ENCODE results near the gene DUSP8.

The DUSP8 gene

GRCh38 chr11:1519028-1520010, 52.8 kb downstream of the DUSP8 start:
- TF ChIP-seq, protein P1, sequence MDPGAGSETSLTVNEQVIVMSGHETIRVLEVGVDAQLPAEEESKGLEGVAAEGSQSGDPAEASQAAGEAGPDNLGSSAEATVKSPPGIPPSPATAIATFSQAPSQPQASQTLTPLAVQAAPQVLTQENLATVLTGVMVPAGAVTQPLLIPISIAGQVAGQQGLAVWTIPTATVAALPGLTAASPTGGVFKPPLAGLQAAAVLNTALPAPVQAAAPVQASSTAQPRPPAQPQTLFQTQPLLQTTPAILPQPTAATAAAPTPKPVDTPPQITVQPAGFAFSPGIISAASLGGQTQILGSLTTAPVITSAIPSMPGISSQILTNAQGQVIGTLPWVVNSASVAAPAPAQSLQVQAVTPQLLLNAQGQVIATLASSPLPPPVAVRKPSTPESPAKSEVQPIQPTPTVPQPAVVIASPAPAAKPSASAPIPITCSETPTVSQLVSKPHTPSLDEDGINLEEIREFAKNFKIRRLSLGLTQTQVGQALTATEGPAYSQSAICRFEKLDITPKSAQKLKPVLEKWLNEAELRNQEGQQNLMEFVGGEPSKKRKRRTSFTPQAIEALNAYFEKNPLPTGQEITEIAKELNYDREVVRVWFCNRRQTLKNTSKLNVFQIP (CRISPR knock-in tag; IDR thresholded peaks at IDR 0.05; ENCODE audit: borderline replicate concordance, low read depth), result no peak
- TF ChIP-seq CSDC2 (CRISPR knock-in tag; IDR thresholded peaks at IDR 0.05) (no peak), TCF4 (CRISPR knock-in tag; IDR thresholded peaks at IDR 0.05; ENCODE audit: borderline replicate concordance) (no peak), PPARA (CRISPR knock-in tag; IDR thresholded peaks at IDR 0.05; ENCODE audit: borderline replicate concordance) (no peak), ZC3H10 (CRISPR knock-in tag; IDR thresholded peaks at IDR 0.05) (no peak), BACH2 (CRISPR knock-in tag; IDR thresholded peaks at IDR 0.05; ENCODE audit: borderline replicate concordance) (no peak), RARB (CRISPR knock-in tag; IDR thresholded peaks at IDR 0.05) (no peak), OSR1 (CRISPR knock-in tag; IDR thresholded peaks at IDR 0.05) (no peak), CREB5 (CRISPR knock-in tag; IDR thresholded peaks at IDR 0.05; ENCODE audit: low read depth) (no peak), PATZ1 (CRISPR knock-in tag; IDR thresholded peaks at IDR 0.05; ENCODE audit: borderline replicate concordance) (no peak), ZFP30 (CRISPR knock-in tag; IDR thresholded peaks at IDR 0.05) (no peak), ESRRG (CRISPR knock-in tag; IDR thresholded peaks at IDR 0.05) (no peak), SNAI2 (CRISPR knock-in tag; IDR thresholded peaks at IDR 0.05) (no peak), ZNF70 (CRISPR knock-in tag; IDR thresholded peaks at IDR 0.05) (no peak), ARNTL (CRISPR knock-in tag; IDR thresholded peaks at IDR 0.05; ENCODE audit: borderline replicate concordance, low read depth) (no peak), ZNF565 (CRISPR knock-in tag; conservative IDR thresholded peaks at IDR 0.05; ENCODE audit: low read depth) (no peak), GLIS3 (CRISPR knock-in tag; IDR thresholded peaks at IDR 0.05) (no peak), ZFP3 (CRISPR knock-in tag; IDR thresholded peaks at IDR 0.05) (no peak), ISL1 (CRISPR knock-in tag; IDR thresholded peaks at IDR 0.05) (no peak), TOX (CRISPR knock-in tag; IDR thresholded peaks at IDR 0.05; ENCODE audit: borderline replicate concordance) (no peak)
- no peak for ATAC-seq

DNA sequence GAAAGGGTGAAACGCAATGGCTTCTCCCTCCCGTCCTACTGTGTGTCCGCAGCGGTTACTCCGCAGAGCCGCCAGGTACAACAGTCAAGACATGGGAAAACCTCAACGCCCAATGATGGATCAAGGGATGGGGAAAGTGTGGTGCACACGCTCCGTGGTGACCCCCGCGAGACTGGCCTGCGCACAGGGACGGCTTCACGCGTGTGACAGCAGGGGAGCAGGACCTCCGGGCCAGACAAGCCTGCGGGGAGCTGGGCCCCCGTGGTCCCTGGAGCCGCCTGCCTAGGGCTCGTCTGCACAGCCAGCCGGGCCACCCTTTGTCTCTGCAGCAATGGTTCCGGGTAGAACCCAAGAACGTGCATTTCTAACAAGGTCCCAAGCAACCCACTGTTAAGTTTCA, 53.8 kb downstream of the DUSP8 start:
- ATAC-seq, result no peak
- no peak for TF ChIP-seq RARB (CRISPR knock-in tag; IDR thresholded peaks at IDR 0.05)
- TF ChIP-seq ZC3H10 (CRISPR knock-in tag; IDR thresholded peaks at IDR 0.05), result no peak
- TF ChIP-seq CSDC2 (CRISPR knock-in tag; IDR thresholded peaks at IDR 0.05), result no peak
- TF ChIP-seq CREB5 (CRISPR knock-in tag; IDR thresholded peaks at IDR 0.05; ENCODE audit: low read depth), result no peak

DNA sequence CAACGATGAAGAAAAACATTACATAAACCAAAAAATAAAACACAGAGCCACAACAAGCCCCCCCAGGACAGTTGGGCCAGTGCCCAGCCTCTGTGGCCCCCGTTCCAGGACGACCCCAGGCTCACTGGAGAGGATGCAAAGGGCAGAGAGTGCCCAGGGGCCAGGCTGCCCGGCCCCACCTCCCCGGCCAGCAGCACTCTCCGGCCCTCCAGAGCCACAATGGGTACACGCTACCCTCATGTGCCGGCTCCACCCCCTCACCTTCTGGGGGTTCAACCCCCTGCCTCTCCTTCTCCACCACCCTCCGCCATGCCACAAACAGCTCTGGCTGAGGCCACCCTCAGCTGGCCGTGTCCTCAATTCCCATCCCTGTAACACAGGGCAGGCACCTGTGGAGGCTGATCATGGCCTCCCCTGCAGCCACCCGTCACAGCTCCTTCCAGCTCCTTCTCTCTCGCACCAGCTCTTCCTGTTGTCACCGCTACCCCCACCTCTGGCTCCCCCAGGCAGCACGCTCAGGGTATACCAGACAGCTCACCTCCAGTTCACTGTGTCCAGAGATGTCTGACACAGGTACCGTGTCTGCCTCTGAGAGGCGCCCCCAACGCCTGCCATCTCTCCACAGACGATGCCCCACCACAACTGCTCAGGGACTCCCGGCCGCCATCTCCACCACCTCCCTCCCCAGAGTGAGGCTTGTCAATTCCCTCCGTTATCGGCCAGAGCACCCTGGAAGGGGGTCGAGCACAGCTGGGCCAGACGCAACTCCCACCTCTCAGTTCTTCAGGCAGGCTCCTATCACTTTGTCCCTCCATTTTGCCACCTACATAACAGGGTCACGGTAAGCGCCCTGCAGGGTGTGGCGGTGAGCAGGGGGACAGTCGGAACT, 54.7 kb downstream of the DUSP8 start:
- no peak for ATAC-seq
- TF ChIP-seq ZNF8 (CRISPR knock-in tag; IDR thresholded peaks at IDR 0.05) (no peak), OSR1 (CRISPR knock-in tag; IDR thresholded peaks at IDR 0.05) (no peak), ZNF70 (CRISPR knock-in tag; IDR thresholded peaks at IDR 0.05) (no peak), ISL1 (CRISPR knock-in tag; IDR thresholded peaks at IDR 0.05) (no peak), PATZ1 (CRISPR knock-in tag; IDR thresholded peaks at IDR 0.05; ENCODE audit: borderline replicate concordance) (no peak), ZFP3 (CRISPR knock-in tag; IDR thresholded peaks at IDR 0.05) (no peak), BACH2 (CRISPR knock-in tag; IDR thresholded peaks at IDR 0.05; ENCODE audit: borderline replicate concordance) (no peak), GLIS3 (CRISPR knock-in tag; IDR thresholded peaks at IDR 0.05) (no peak), PPARA (CRISPR knock-in tag; IDR thresholded peaks at IDR 0.05; ENCODE audit: borderline replicate concordance) (no peak), ARNTL (CRISPR knock-in tag; IDR thresholded peaks at IDR 0.05; ENCODE audit: borderline replicate concordance, low read depth) (no peak)
- TF ChIP-seq, protein P1 (CRISPR knock-in tag; IDR thresholded peaks at IDR 0.05; ENCODE audit: borderline replicate concordance, low read depth), result no peak

Measured in SK-N-SH treated with all-trans-retinoic acid at 6 μM for 48 hours (cell line).